Spleen (tissue), 11 donors: ENCODE data around the gene KHDRBS1. TPM values are rescaled to one million over a fixed set of nuclear protein-coding genes. Genes with fewer than 3 reads are reported as not detected.
A peak's percentile ranks its signal among the peaks of the same experiment; 100 is the strongest.

Experiments
- DNase-seq: peaks from one replicate; pipeline ENCODE4 v3.0.0-alpha.2; 2020
- H3K27ac ChIP-seq, 8 donors: fragments of 200-600 bp; sonication (generic) in 7 of 8; 1 replicate in 4 of 8; 2 replicates in 4 of 8; pipeline versions ENCODE4 v1.5.0 to v1.8.0; 2016 to 2021; ENCODE audit warnings: inconsistent platforms in 4 of 8, mild to moderate bottlenecking in 4 of 8, moderate library complexity in 1 of 8
- H3K27me3 ChIP-seq, 7 donors: fragments of 200-600 bp; sonication (generic) in 6 of 7; replicated peaks in 1 of 7; 1 replicate in 4 of 7; 2 replicates in 3 of 7; pipeline versions ENCODE4 v1.5.0 to v1.8.0; 2016 to 2021; ENCODE audit warnings: inconsistent platforms in 3 of 7, mild to moderate bottlenecking in 1 of 7
- H3K36me3 ChIP-seq, 6 donors: fragments of 200-600 bp; sonication (generic) in 5 of 6; 1 replicate in 4 of 6; 2 replicates in 2 of 6; pipeline versions ENCODE4 v1.5.0 to v1.8.0; 2016 to 2021; ENCODE audit warnings: inconsistent platforms in 2 of 6
- H3K4me1 ChIP-seq, 6 donors: fragments of 200-600 bp; sonication (generic) in 5 of 6; 1 replicate in 3 of 6; 2 replicates in 3 of 6; pipeline versions ENCODE4 v1.5.0 to v1.8.0; 2016 to 2021; ENCODE audit warnings: inconsistent platforms in 3 of 6
- H3K4me3 ChIP-seq, 8 donors: fragments of 200-600 bp; sonication (generic) in 7 of 8; 1 replicate in 4 of 8; 2 replicates in 4 of 8; pipeline versions ENCODE4 v1.5.0 to v1.8.0; 2016 to 2021; ENCODE audit warnings: inconsistent platforms in 4 of 8, mild to moderate bottlenecking in 4 of 8, moderate library complexity in 2 of 8
- H3K9me3 ChIP-seq, 8 donors: fragments of 200-600 bp; sonication (generic) in 7 of 8; 1 replicate in 4 of 8; 2 replicates in 4 of 8; pipeline versions ENCODE4 v1.5.0 to v1.8.0; 2016 to 2021; ENCODE audit warnings: inconsistent platforms in 4 of 8
- CTCF ChIP-seq, 11 experiments: fragments of 200-600 bp in 7 of 11; fragments of 450-650 bp in 4 of 11; sonication (generic) in 4 of 11; IDR thresholded peaks in 8 of 11; conservative IDR thresholded peaks in 3 of 11; 1 replicate in 7 of 11; 2 replicates in 4 of 11; pipeline versions ENCODE4 v1.4.0 to v1.8.0; 2016 to 2021; ENCODE audit warnings: antibody characterized with exemption in 11 of 11, inconsistent platforms in 4 of 11, mild to moderate bottlenecking in 1 of 11
- POLR2A ChIP-seq, 3 donors: fragments of 450-650 bp; IDR thresholded peaks; one replicate each; pipeline ENCODE4 v1.5.1; 2017; ENCODE audit warnings: antibody characterized with exemption in 3 of 3, mild to moderate bottlenecking in 1 of 3
- POLR2AphosphoS5 ChIP-seq, 3 donors: sonication (generic); formaldehyde crosslinking; IDR thresholded peaks; one replicate each; pipeline ENCODE4 v1.5.1; 2017; ENCODE audit warnings: antibody characterized with exemption in 3 of 3
- WGBS, 5 donors: extraction: QIAGEN DNeasy Blood & Tissue Kit in 3 of 5; methylation state at CpG; one replicate each; pipeline versions ENCODE4 v1.1.5 to v1.1.7; 2013 to 2018; 5-methylcytosine and 5-hydroxymethylcytosine counted together
- intact Hi-C: fragments of 100-400 bp; cut with DNase I; formaldehyde crosslinking; loops from one replicate; pipeline ENCODE4 v1.15.0; 2023; ENCODE audit warnings: low total_unique reads
- polyA plus RNA-seq, 3 donors: library from polyadenylated mRNA; stranded (reverse); fragments of 200-250 nt; gene quantifications; one replicate each; pipeline ENCODE4 v1.2.1, GENCODE V29; 2013
- total RNA-seq, 7 donors: library from RNA; depleted of rRNA in 3 of 7; stranded (reverse); fragments of >200 nt in 3 of 7; fragmentation: NEBNext Ultra II Directional in 4 of 7; extraction: Animal tissue kit (Norgen Biotek cat#: 25700) in 4 of 7; gene quantifications; one replicate each; pipeline versions ENCODE4 v1.1.0 to v1.2.1, GENCODE V29; 2016 to 2021
- donor health status: healthy with polysubstance abuse.
- donor health status: DM: no; HTN: no; CAD: no; lungs with moderate emphysema.
- donor health status: DM: no; HTN: no; CAD: no.
- donor health status: Bipolar disorder and iron deficiency.
- donor health status: healthy.
- donor health status: DM: no; HTN: no; CAD: no.
- donor health status: DM: yes; HTN: yes; CAD: no.

The KHDRBS1 gene
- total and polyA plus RNA-seq, 10 donors, result 63.8 to 109 (median 84.5) TPM

- H3K27me3 ChIP-seq, result no peaks in the 10 kb centered on the region
- H3K27ac ChIP-seq, result no peak overlapping the region
- WGBS, 5 donors, result 57 to 77% (median 67%) methylated on average over 6 of the region's 6 CpGs
- H3K9me3 ChIP-seq, result no peaks in the 10 kb centered on the region
- no peaks in the 10 kb centered on the region for H3K36me3 ChIP-seq
- TF ChIP-seq CTCF (IDR thresholded peaks at IDR 0.05 in 8 of 11, conservative IDR thresholded peaks at IDR 0.05 in 3 of 11), result peak in 1 of 11 experiments; percentile 18
- no peak for TF ChIP-seq POLR2AphosphoS5 (IDR thresholded peaks at IDR 0.05)
- intact Hi-C loops, result no loop called here
- H3K4me3 ChIP-seq, result no peak overlapping the region
- peaks cover 19 to 23% (median 22%) of the 10 kb centered on the region in 6 donors for H3K4me1 ChIP-seq
- peak; percentile 38 for DNase-seq
These were observed 36.1 kb upstream of the KHDRBS1 start for GRCh38 chr1:31977385-31978131.

- no peaks in the 10 kb centered on the region for H3K27me3 ChIP-seq
These were observed 34.7 kb upstream of the KHDRBS1 start for GRCh38 chr1:31978843-31979400.

GRCh38 chr1:31980835-31981455 is 32.7 kb upstream of the KHDRBS1 start:
- peak overlapping the region in 7 of 8 donors; percentile 4 to 78 (median 60) for H3K27ac ChIP-seq
- peak; percentile 8 for DNase-seq
- H3K36me3 ChIP-seq, result no peaks in the 10 kb centered on the region
- H3K4me1 ChIP-seq, result peaks cover 29 to 56% (median 45%) of the 10 kb centered on the region in 6 donors
- no peak for TF ChIP-seq POLR2AphosphoS5 (IDR thresholded peaks at IDR 0.05)
- TF ChIP-seq POLR2A (IDR thresholded peaks at IDR 0.05), result no peak
- peak in 3 of 11 experiments; percentile 5 to 16 (median 12) for TF ChIP-seq CTCF (IDR thresholded peaks at IDR 0.05 in 8 of 11, conservative IDR thresholded peaks at IDR 0.05 in 3 of 11)
- WGBS, 5 donors, result 62 to 73% (median 69%) methylated on average over 10 of the region's 10 CpGs
- intact Hi-C loops, result no loop called here
- no peak overlapping the region for H3K4me3 ChIP-seq
- H3K9me3 ChIP-seq, result no peaks in the 10 kb centered on the region
- H3K27me3 ChIP-seq, result no peaks in the 10 kb centered on the region

More at GRCh38 chr1:31978843-31979400, 34.7 kb upstream of the KHDRBS1 start:
- H3K36me3 ChIP-seq, result no peaks in the 10 kb centered on the region
- intact Hi-C loops, result no loop called here
- H3K9me3 ChIP-seq, result no peaks in the 10 kb centered on the region
- H3K4me3 ChIP-seq, result no peak overlapping the region
- no peak overlapping the region for H3K27ac ChIP-seq
- peak; percentile 32 for DNase-seq
- WGBS, 5 donors, result 80 to 87% (median 83%) methylated on average over 4 of the region's 4 CpGs
- TF ChIP-seq POLR2A (IDR thresholded peaks at IDR 0.05) (no peak), POLR2AphosphoS5 (IDR thresholded peaks at IDR 0.05) (no peak), CTCF (IDR thresholded peaks at IDR 0.05 in 8 of 11, conservative IDR thresholded peaks at IDR 0.05 in 3 of 11) (no peak)
- peaks cover 19 to 36% (median 26%) of the 10 kb centered on the region in 6 donors for H3K4me1 ChIP-seq

GRCh38 chr1:31981456-31981839 is 32.2 kb upstream of the KHDRBS1 start:
- H3K9me3 ChIP-seq, result no peaks in the 10 kb centered on the region
- DNase-seq, result peak; percentile 20
- intact Hi-C loops, result no loop called here
- H3K27me3 ChIP-seq, result no peaks in the 10 kb centered on the region
- H3K4me3 ChIP-seq, result no peak overlapping the region
- peak overlapping the region; percentile 4 to 78 (median 62) for H3K27ac ChIP-seq
- 17 to 39% (median 30%) methylated on average over 2 of the region's 2 CpGs for WGBS, 5 donors
- TF ChIP-seq POLR2AphosphoS5 (IDR thresholded peaks at IDR 0.05) (no peak), POLR2A (IDR thresholded peaks at IDR 0.05) (no peak), CTCF (IDR thresholded peaks at IDR 0.05 in 8 of 11, conservative IDR thresholded peaks at IDR 0.05 in 3 of 11) (no peak)
- H3K4me1 ChIP-seq, result peaks cover 29 to 61% (median 45%) of the 10 kb centered on the region in 6 donors
- no peaks in the 10 kb centered on the region for H3K36me3 ChIP-seq
